NCI-H510A treated with DMSO at 0.1 percent for 48 hours (cell line): ENCODE measurements around the gene HEATR1.
"Not testable (repeated sequence)": the region's sequence is repeated elsewhere in the genome, so short reads cannot be mapped to it uniquely, and the experiment has no call there.

ENCODE experiments used
- DNase-seq: peaks from one replicate; lab custom pipeline; 2025; lab: John Stamatoyannopoulos, UW

HEATR1 gene, protein sequence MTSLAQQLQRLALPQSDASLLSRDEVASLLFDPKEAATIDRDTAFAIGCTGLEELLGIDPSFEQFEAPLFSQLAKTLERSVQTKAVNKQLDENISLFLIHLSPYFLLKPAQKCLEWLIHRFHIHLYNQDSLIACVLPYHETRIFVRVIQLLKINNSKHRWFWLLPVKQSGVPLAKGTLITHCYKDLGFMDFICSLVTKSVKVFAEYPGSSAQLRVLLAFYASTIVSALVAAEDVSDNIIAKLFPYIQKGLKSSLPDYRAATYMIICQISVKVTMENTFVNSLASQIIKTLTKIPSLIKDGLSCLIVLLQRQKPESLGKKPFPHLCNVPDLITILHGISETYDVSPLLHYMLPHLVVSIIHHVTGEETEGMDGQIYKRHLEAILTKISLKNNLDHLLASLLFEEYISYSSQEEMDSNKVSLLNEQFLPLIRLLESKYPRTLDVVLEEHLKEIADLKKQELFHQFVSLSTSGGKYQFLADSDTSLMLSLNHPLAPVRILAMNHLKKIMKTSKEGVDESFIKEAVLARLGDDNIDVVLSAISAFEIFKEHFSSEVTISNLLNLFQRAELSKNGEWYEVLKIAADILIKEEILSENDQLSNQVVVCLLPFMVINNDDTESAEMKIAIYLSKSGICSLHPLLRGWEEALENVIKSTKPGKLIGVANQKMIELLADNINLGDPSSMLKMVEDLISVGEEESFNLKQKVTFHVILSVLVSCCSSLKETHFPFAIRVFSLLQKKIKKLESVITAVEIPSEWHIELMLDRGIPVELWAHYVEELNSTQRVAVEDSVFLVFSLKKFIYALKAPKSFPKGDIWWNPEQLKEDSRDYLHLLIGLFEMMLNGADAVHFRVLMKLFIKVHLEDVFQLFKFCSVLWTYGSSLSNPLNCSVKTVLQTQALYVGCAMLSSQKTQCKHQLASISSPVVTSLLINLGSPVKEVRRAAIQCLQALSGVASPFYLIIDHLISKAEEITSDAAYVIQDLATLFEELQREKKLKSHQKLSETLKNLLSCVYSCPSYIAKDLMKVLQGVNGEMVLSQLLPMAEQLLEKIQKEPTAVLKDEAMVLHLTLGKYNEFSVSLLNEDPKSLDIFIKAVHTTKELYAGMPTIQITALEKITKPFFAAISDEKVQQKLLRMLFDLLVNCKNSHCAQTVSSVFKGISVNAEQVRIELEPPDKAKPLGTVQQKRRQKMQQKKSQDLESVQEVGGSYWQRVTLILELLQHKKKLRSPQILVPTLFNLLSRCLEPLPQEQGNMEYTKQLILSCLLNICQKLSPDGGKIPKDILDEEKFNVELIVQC (N-terminal part only)

GRCh38 chr1:236603991-236604904 lies at the start of gene HEATR1:
TSS of gene HEATR1 (minus strand) at chr1:236604516. CDS start at chr1:236604095, 421 bp downstream.
- DNase-seq: peak; percentile 85

DNA sequence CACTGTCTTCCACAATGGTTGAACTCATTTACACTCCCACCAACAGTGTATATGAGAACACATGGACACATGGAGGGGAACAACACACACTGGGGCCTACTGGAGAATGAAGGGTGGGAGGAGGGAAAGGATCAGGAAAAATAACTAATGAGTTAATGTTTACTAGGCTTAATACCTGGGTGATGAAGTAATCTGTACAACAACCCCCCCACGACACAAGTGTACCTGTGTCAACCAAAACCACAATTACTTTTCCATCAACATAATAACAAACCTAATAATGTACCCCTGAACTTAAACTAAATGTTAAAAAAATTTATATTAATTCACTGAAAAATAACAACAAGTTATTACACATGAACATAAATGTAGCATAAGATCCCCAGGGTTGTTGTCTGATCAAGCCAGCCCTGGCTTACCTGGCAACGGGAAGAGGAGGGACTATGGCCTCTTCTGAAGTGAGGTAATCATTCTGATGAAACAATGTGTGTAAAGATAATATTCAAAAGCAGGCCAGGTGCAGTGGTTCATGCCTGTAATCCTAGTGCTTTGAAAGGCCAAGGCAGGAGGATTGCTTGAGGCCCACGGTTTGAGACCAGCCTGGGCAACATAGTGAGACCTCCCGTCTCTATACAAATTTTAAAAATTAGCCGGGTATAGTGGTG lies 40.8 kb upstream of the HEATR1 start:
- DNase-seq: no peak

- DNase-seq: no peak
These were observed 38.4 kb upstream of the HEATR1 start for GRCh38 chr1:236642763-236643162.

DNA sequence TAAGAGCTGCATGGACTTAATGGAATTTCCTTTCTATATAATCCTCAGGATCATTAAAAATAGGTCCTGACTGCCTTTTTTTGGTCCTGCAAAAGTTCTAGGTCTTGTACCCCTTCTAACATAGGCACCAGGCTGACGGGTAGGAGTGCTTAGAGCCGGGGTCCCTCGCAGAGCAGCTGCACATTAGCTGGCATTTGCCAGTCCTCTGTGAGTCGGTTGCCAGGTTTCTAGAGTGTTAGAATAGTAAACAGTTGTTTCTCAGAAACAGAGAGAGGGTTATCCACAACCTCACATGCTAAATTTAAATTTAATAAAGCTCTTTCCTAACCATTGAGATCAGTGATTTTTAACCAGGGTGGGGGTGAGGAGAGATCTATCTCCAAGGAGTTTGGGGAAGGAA lies 35.4 kb upstream of the HEATR1 start:
- no peak for DNase-seq

- DNase-seq: no peak
These were observed 34.6 kb upstream of the HEATR1 start for GRCh38 chr1:236638945-236639344.

- no peak for DNase-seq
These were observed 31.7 kb upstream of the HEATR1 start for GRCh38 chr1:236636017-236636416.

DNA sequence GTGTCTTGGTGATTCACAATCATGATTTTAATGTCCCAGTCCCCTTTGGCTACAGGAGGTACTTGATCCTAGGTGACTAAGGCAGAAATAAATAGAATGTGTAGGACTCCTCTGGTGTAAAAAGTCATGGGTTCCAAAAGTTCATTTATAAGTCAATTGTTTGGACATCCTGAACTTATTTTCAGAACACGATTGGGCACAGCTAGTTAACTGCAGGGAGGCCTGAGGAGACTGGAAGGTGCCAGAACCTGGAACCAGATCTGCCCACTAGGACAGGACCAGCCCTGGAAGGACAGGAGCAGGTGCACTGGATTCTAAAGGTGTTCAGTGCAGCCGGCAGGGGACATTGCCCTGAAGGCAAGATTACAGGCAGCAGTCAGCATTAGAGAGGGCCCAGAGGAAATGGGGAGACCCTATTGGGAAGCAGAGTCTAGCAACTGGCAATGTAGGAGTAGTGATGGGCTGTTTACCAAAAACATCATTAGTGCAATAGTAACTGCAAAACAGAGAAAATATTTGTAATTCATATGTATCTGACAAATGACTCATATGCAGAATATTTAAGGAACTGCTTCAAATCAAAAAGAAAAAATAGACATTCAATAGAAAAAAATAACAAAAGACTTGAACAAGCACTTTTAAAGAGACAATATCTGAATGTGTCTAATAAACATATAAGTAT lies 23.6 kb upstream of the HEATR1 start:
- no peak for DNase-seq

GRCh38 chr1:236623371-236624166 lies 19.3 kb upstream of the HEATR1 start:
- no peak for DNase-seq

DNA sequence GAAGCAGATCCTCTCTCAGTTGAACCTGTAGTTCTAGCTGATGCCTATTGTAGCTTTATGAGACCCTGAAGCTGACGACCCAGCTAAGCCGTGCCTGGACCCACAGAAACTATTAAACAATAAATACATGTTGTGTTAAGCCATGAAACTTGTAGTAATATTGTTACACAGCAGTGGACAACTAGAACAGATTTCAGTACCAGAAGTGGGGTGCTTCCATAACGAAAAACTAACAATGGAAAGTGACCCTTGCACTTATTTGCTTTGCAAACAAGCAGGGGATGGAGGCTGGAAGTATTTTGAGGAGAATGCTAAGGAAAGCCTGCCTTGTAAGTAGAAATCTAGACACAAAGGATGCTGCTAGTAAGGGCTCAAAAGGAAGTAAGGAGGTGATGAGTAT lies 18.1 kb upstream of the HEATR1 start:
- no peak for DNase-seq

- no peak for DNase-seq
These were observed 15.1 kb upstream of the HEATR1 start for GRCh38 chr1:236619398-236619797.

- no peak for DNase-seq
These were observed 14.2 kb upstream of the HEATR1 start for GRCh38 chr1:236618507-236618906.

GRCh38 chr1:236615399-236616148 lies 11.3 kb upstream of the HEATR1 start:
- DNase-seq: no peak

GRCh38 chr1:236612349-236612748 lies 8.0 kb upstream of the HEATR1 start:
- DNase-seq: no peak

DNA sequence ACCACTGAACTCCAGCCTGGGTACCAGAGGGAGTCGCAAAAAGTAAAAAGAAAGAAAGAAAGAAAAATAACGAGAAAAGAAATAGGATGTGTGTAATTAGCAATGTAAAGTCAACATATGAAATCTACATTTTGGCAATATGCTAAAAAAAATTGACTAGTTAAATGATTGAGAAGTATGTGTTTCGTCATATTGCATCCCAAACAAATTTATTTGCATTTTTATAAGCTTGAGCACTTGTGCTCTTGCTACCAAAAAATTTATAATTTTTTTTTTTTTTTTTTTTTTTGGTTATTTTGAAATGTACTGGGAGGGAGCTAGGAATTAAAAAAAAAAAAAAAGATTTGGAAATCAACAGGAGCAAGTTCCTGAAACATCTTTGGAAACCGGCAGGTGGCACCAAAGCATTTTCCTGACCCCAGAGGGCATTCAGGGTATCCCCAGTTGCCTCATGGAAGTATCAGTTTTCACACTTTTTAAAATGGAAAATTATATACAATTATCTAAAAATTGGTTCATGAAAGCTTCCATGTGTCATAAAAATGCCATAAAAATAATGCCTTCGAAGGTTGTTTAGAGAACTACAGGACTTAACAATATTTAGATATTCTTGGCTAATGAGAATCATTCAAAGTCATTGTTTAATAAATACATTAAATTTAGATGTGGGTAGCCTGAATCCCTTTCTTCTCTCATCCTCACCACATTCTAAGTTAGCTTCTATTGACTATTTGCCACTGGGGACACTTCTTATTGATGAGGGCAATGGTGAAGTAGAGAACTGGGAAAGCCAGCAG lies 4.8 kb upstream of the HEATR1 start:
- peak; percentile 55 for DNase-seq

- not testable (repeated sequence) for DNase-seq
These were observed 3.3 kb upstream of the HEATR1 start for GRCh38 chr1:236607597-236607996.

DNA sequence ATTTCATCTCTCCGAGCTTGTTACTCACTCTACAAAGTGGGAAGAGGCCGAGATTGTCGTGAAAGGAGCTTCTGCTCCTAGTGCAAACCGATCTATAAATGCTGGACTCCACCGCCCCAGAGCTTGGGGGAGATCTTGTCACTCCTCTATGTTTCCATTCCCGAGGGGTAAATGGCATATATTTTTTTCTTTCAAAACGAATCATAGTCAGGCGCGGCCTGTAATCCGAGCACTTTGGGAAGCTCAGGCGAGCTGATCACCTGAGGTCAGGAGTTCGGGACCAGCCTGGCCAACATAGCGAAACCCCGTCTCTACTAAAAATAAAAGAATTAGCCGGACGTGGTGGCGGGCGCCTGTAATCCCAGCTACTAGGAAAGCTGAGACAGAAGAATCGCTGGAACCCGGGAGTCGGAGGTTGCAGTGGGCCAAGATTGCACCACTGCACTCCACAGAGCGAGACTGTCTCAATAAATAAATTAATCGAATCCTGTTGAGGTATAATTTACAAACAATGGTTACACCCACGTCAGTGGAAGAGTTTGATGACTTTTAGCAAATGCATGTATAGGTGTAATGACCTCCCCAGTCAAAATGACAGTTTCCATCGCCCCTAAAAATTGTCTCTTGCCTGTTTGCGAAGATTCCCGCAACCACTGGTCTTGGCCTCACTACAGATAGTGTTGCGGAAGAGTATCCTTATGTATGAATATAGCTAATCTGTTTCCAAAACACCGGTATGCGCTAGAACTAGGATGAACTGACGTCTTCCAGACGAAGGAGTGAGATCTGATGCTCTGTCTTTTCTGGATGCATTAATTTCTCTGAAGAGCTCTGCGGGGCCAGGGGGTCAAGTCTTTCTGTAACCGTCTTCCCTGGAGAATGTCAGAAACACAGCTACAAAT lies 840 bp upstream of the HEATR1 start:
- no peak for DNase-seq
